Measurements from ENCODE around the gene OR6S1.
A peak's percentile ranks its signal among the peaks of the same experiment; 100 is the strongest.

The OR6S1 gene, protein sequence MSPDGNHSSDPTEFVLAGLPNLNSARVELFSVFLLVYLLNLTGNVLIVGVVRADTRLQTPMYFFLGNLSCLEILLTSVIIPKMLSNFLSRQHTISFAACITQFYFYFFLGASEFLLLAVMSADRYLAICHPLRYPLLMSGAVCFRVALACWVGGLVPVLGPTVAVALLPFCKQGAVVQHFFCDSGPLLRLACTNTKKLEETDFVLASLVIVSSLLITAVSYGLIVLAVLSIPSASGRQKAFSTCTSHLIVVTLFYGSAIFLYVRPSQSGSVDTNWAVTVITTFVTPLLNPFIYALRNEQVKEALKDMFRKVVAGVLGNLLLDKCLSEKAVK

DNA sequence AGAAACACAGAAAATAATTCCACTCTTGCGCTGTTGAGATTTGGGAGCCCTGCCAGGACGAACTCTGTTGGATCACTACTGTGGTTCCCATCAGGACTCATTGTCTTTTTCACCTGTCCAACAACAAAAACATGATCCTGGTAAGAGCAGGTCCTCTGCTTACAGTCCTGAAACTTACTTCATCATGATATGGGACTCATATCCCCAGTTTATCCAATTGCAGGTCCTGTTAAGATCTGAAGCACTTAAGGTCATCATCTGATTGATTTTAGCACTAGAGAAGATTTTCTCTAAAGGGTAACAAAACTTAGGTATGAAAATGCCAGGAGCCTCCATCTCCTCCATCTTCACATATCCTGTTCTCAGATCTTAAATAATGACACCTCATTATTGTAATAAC lies at the start of gene OR6S1:
OR6S1 (minus strand) TSS at position 101 of the 400 bp plus-strand sequence; CDS start at position 101, 0 bp downstream.
- TF ChIP-seq, protein P1, sequence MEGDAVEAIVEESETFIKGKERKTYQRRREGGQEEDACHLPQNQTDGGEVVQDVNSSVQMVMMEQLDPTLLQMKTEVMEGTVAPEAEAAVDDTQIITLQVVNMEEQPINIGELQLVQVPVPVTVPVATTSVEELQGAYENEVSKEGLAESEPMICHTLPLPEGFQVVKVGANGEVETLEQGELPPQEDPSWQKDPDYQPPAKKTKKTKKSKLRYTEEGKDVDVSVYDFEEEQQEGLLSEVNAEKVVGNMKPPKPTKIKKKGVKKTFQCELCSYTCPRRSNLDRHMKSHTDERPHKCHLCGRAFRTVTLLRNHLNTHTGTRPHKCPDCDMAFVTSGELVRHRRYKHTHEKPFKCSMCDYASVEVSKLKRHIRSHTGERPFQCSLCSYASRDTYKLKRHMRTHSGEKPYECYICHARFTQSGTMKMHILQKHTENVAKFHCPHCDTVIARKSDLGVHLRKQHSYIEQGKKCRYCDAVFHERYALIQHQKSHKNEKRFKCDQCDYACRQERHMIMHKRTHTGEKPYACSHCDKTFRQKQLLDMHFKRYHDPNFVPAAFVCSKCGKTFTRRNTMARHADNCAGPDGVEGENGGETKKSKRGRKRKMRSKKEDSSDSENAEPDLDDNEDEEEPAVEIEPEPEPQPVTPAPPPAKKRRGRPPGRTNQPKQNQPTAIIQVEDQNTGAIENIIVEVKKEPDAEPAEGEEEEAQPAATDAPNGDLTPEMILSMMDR (IDR thresholded peaks at IDR 0.05; ENCODE audit: low read depth, low read length) = no peak
- no peak within 1 kb of the TSS for H3K27ac ChIP-seq
- no peak within 1 kb of the TSS for H3K4me3 ChIP-seq (ENCODE audit: low read depth, low read length)
- peaks cover 85% of the 10 kb centered on the region for H3K27me3 ChIP-seq (ENCODE audit: insufficient read depth, low read depth, severe bottlenecking)
- no peaks in the 10 kb centered on the region for H3K36me3 ChIP-seq
- no peak for DNase-seq
- H3K9me3 ChIP-seq (ENCODE audit: severe bottlenecking) = no peaks in the 10 kb centered on the region

DNA sequence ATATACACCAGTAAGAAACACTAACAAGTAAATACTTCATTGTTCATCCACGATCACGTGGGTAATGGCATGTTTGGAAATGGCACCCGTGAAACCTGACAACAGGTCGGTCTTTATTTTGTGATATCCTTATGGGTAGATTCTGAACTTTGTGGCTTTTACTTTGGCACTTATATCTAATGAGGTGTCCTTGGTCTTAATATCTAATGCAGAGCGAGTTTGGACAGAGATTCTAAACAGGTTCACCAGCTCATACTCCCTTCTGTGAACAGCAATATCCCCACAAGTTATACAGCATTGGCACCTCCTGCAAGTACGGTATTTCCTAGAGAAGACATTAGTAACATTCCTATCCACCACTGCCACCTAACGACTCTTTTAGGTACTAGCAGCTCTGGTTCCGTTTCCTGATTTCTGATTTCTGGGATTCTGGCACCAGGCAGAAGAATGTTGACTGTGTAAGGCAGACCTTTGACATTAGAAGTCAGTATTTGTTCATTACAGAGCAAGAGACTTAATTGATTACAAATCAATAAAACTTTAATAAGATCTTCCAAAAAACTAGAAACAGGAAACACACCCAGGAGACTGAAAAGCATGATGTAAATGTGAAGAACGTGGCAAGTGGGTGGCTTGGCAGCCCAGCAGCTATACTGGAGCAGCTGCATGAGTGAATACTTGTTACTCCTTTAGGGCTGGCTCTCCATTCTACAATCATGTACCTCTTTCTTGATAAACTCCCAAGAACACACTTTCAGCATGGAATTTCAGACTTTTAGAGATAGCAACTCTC lies 49.6 kb upstream of the OR6S1 start:
- H3K27me3 ChIP-seq (ENCODE audit: insufficient read depth, low read depth, severe bottlenecking) = peaks cover 92% of the 10 kb centered on the region
- no peaks in the 10 kb centered on the region for H3K9me3 ChIP-seq (ENCODE audit: severe bottlenecking)
- no peak overlapping the region for H3K27ac ChIP-seq
- TF ChIP-seq, protein P1 (IDR thresholded peaks at IDR 0.05; ENCODE audit: low read depth, low read length) = peak; percentile 66
- no peaks in the 10 kb centered on the region for H3K36me3 ChIP-seq
- DNase-seq = no peak
- no peak overlapping the region for H3K4me3 ChIP-seq (ENCODE audit: low read depth, low read length)

DNA sequence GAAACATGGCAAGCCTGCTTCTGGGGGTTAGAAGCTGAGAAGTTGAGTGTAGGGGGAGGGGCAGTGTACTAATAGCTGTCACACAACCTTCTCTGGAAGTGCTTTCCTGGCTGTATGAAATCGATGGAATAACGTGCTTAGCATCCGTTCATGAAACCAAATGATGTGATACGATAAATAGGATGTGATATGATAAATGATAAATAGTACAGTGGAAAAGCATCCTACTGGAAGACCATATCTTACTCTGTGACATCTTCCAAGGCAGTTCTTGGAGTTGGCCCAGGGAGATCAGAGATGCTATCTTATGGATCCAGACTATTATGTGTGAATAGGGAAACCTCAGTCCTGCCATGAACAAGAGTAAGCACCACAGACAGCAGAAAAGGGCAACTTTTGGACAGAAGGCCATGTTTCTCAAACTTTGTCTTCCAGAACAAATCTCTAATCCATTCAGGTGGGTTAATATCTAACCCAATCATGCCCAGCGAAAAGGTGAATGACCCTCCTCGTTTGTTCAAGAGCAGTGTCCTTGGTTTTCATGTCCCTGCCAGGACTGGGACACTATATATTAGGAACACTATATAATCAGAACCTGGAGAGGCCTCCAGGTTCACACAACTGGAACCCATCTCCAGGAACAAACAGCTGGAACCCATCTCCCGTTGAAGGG lies 46.8 kb upstream of the OR6S1 start, which contains the start of gene ANG:
ANG (plus strand) TSS at position 598 of the 673 bp plus-strand sequence. CDS start 4,801 bp downstream, outside the sequence.
- H3K4me3 ChIP-seq (ENCODE audit: low read depth, low read length) = no peak within 1 kb of the TSS
- no peak for DNase-seq
- TF ChIP-seq, protein P1 (IDR thresholded peaks at IDR 0.05; ENCODE audit: low read depth, low read length) = no peak
- H3K27me3 ChIP-seq (ENCODE audit: insufficient read depth, low read depth, severe bottlenecking) = peaks cover 94% of the 10 kb centered on the region
- no peak within 1 kb of the TSS for H3K27ac ChIP-seq
- H3K36me3 ChIP-seq = no peaks in the 10 kb centered on the region
- peaks cover 17% of the 10 kb centered on the region for H3K9me3 ChIP-seq (ENCODE audit: severe bottlenecking)

DNA sequence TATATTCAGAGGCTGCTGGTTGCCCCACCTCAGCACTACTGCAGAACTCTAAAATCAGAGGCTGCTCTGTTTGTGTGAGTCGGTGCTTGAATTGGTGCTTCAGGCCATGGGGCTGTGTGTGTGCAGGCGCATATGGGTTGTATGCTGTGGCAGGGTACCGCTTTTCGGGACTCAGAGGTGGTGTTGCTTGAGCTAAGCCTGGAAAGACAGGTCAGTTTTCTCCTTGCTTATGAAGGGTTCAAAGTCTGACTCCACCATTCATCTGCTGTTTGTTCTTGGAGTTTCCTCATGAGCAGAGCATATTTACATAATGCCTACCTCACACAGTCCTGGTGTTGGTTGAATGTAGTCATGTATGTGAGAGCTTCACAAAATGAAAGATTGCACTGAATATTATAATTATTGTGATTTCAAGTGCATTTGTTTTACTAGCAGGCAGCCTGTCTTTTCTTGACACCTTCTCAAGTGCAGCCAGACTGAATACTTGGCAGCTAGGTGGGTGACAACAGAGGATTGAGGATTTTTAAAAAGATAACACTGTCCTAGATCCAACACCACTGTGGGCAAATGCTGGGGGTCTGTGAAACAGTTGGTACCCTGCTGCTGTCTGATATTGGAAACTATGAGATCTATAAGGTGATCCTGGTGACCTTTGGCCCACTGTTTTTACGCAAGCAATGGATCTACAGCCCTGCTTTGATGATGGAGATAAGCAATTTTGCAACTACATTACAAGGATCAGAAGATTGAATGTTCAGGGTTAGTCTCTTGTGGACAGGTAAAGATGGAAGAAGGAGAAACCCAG lies 46.1 kb upstream of the OR6S1 start:
- Histone ChIP-seq H3K9me3 (ENCODE audit: severe bottlenecking) (peaks cover 25% of the 10 kb centered on the region), H3K27ac (no peak overlapping the region), H3K36me3 (no peaks in the 10 kb centered on the region), H3K4me3 (ENCODE audit: low read depth, low read length) (no peak overlapping the region), H3K27me3 (ENCODE audit: insufficient read depth, low read depth, severe bottlenecking) (peaks cover 94% of the 10 kb centered on the region)
- no peak for DNase-seq
- TF ChIP-seq, protein P1 (IDR thresholded peaks at IDR 0.05; ENCODE audit: low read depth, low read length) = no peak

Measured in WERI-Rb-1 (cell line).